Mucosa of descending colon (tissue), 3 donors: ENCODE data around the gene TECPR2. TPM values are rescaled to one million over a fixed set of nuclear protein-coding genes. Genes with fewer than 3 reads are reported as not detected.
"Not testable (repeated sequence)": the region's sequence is repeated elsewhere in the genome, so short reads cannot be mapped to it uniquely, and the experiment has no call there.

Experiments used
- ATAC-seq: fragments of 200-7000 bp; cut with Tn5 transposase; one replicate; pipeline ENCODE4 v1.9.1; 2020; ENCODE audit warnings: mild to moderate bottlenecking, moderate library complexity
- DNase-seq, 3 donors: peaks; one replicate each; pipeline ENCODE4 v3.0.0-alpha.2; 2020
- H3K36me3 ChIP-seq: fragments of 200-600 bp; one replicate; pipeline ENCODE4 v1.8.0; 2021; ENCODE audit warnings: low read depth, mild to moderate bottlenecking
- H3K4me1 ChIP-seq: fragments of 200-600 bp; one replicate; pipeline ENCODE4 v1.8.0; 2021; ENCODE audit warnings: low read depth, mild to moderate bottlenecking
- H3K4me3 ChIP-seq: fragments of 200-600 bp; one replicate; pipeline ENCODE4 v1.8.0; 2021; ENCODE audit warnings: mild to moderate bottlenecking
- H3K9me3 ChIP-seq: fragments of 200-600 bp; one replicate; pipeline ENCODE4 v1.8.0; 2021; ENCODE audit warnings: mild to moderate bottlenecking
- intact Hi-C, 2 donors: fragments of 100-400 bp; cut with DNase I in 1 of 2; cut with micrococcal nuclease in 1 of 2; formaldehyde crosslinking; loops; one replicate each; pipeline versions ENCODE4 v1.11.0 to v1.11.1; 2022; cut with DNase I, micrococcal nuclease
- total RNA-seq, 3 donors: library from RNA; stranded (reverse); fragmentation: NEBNext Ultra II Directional in 2 of 3; extraction: Animal tissue kit (Norgen Biotek cat#: 25700) in 2 of 3; gene quantifications; one replicate each; pipeline versions ENCODE4 v1.2.1 to v1.2.4, GENCODE V29; 2021 to 2023
- TF ChIP-seq, protein P1 (sequence below): fragments of 200-600 bp; IDR thresholded peaks from one replicate; pipeline ENCODE4 v1.8.0; 2022; ENCODE audit warnings: antibody characterized with exemption, mild to moderate bottlenecking
- donor health status: DM: no; HTN: no; CAD: no; lungs with moderate emphysema.
- donor health status: DM: no; HTN: no; CAD: no.
- donor health status: DM: no; HTN: yes; CAD: no.

Gene TECPR2
- total RNA-seq, 3 donors from 2014 or later = 11.2 to 33.5 (median 21.2) TPM

GRCh38 chr14:102326583-102326982 is 36.2 kb upstream of the TECPR2 start:
- DNase-seq = no peak
- H3K9me3 ChIP-seq = no peaks in the 10 kb centered on the region
- no peak overlapping the region for H3K4me3 ChIP-seq
- no peaks in the 10 kb centered on the region for H3K36me3 ChIP-seq
- intact Hi-C loops = no loop called here
- no peak for ATAC-seq
- H3K4me1 ChIP-seq = no peaks in the 10 kb centered on the region
- TF ChIP-seq, protein P1, sequence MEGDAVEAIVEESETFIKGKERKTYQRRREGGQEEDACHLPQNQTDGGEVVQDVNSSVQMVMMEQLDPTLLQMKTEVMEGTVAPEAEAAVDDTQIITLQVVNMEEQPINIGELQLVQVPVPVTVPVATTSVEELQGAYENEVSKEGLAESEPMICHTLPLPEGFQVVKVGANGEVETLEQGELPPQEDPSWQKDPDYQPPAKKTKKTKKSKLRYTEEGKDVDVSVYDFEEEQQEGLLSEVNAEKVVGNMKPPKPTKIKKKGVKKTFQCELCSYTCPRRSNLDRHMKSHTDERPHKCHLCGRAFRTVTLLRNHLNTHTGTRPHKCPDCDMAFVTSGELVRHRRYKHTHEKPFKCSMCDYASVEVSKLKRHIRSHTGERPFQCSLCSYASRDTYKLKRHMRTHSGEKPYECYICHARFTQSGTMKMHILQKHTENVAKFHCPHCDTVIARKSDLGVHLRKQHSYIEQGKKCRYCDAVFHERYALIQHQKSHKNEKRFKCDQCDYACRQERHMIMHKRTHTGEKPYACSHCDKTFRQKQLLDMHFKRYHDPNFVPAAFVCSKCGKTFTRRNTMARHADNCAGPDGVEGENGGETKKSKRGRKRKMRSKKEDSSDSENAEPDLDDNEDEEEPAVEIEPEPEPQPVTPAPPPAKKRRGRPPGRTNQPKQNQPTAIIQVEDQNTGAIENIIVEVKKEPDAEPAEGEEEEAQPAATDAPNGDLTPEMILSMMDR = no peak

GRCh38 chr14:102329381-102329780 is 33.4 kb upstream of the TECPR2 start:
- intact Hi-C loops, H3K4me1 ChIP-seq, H3K9me3 ChIP-seq: not testable (repeated sequence)

DNA sequence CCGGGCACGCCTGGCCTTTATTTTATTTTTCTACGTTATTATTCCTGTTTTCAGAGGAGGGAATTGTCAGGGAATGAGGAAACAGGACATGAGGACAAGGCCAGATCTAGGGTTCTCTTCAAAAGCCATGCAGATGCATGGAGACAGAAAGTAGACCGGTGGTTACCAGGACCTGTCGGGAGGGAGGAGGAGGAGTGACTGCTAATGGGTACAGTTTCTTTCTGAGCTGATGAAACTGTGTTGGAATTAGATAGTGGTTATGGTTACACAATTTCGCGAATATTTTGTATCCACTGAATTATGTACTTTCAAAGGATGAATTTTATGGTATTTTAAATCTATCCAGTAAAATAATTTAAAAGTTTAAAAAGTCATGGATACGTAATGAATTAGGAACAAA is 31.9 kb upstream of the TECPR2 start:
- H3K4me1 ChIP-seq = no peaks in the 10 kb centered on the region
- no peak for ATAC-seq
- H3K36me3 ChIP-seq = no peaks in the 10 kb centered on the region

More at GRCh38 chr14:102329381-102329780, 33.4 kb upstream of the TECPR2 start:
- not testable (repeated sequence) for H3K4me3 ChIP-seq, DNase-seq, H3K36me3 ChIP-seq, ATAC-seq

DNA sequence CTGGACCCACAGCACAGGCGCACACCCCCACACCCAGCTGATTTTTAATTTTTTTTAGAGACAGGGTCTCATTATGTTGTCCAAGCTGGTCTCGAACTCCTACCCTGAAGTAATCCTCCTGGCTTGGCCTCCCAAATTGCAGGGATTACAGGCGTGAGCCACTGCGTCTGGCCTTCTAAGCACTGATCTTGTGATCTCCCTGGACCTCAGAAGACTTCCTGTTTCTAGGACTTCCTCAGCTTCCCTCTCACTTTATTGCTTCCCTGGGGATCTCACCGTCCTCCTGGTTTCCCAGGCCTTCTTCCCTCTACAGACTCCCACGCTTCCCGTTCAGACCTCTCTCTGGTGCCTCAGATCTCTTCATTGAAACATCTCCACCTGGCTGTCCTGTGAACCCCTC is 29.4 kb upstream of the TECPR2 start:
- peak in 1 of 3 donors; percentile 15 for DNase-seq
- intact Hi-C loops = no loop called here
- H3K36me3 ChIP-seq = no peaks in the 10 kb centered on the region

More for the DNA sequence above, 31.9 kb upstream of the TECPR2 start:
- Histone ChIP-seq H3K4me3 (no peak overlapping the region), H3K9me3 (no peaks in the 10 kb centered on the region)
- TF ChIP-seq, protein P1 = no peak
- intact Hi-C loops = no loop called here
- no peak for DNase-seq

DNA sequence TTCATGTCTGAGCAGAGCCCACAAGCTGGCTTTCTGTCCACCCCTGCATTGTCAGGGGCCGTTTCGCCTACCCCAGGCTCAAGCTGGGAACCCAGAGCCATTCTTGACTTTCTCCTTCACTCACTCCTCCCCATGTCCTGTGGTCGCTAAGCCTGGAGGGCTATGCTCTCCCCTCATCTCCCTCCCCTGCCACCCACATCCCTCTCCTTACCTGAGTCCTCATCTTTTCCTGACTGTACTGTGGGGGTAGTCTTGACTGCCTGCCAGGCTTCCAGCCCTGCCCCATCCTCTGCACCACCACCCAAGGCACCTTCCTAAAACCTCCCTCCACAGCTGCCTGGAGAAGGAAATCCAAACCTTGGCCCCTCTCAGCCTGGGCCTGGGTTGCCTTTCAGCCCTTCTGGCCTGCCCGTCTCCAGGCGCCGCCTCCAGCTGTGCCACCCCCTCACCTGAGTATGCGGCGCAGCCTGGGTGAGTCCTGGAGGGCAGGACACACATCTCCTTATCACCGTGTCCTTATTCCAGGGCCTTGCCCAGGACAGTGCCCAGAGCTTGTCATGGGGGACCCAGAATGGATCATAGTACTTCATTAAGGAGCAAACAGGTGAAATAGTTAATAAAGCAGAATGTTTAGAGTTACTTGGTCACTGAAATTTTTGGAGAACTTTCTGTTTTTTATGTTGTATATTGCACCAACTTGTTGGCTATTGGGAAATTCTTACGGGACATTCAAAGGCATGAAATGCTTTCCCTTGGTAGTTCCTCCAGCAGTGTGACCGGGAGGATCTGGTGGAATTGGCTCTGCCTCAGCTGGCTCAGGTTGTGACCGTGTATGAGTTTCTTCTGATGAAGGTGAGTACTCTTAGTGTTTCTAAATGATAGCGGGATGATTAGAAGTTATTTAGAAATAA is 28.7 kb upstream of the TECPR2 start:
- TF ChIP-seq, protein P1 = no peak
- Histone ChIP-seq H3K4me1 (no peaks in the 10 kb centered on the region), H3K9me3 (no peaks in the 10 kb centered on the region), H3K36me3 (no peaks in the 10 kb centered on the region), H3K4me3 (no peak overlapping the region)
- intact Hi-C loops = no loop called here
- ATAC-seq (no peak), DNase-seq (no peak)

More for the DNA sequence above, 29.4 kb upstream of the TECPR2 start:
- TF ChIP-seq, protein P1 = no peak
- no peak for ATAC-seq
- Histone ChIP-seq H3K4me3 (no peak overlapping the region), H3K4me1 (no peaks in the 10 kb centered on the region), H3K9me3 (no peaks in the 10 kb centered on the region)

DNA sequence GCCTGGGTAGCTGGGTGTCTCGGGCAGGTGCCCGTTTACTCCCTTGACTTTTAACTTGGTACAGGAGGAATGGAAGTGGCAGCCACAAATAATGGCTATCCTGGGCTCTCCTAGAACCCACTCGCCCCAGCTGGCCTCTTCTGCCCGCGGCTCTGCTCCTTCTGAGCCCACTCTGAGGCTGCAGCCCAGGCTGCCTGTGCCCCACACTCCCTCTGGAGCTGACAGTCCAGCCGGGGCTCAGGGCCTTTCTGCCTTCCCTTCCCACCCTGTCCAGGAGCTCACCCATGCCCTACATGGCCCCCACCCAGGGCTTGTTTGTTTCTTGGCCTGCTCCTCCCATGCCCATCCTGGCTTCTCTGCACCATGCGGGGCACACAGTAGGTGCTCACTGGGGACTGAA is 27.6 kb upstream of the TECPR2 start:
- no peaks in the 10 kb centered on the region for H3K4me1 ChIP-seq
- TF ChIP-seq, protein P1 = no peak
- H3K4me3 ChIP-seq = no peak overlapping the region
- H3K36me3 ChIP-seq = no peaks in the 10 kb centered on the region
- ATAC-seq (no peak), DNase-seq (no peak)
- intact Hi-C loops = no loop called here
- no peaks in the 10 kb centered on the region for H3K9me3 ChIP-seq
